Kidney capillary endothelial cell (primary cell): ENCODE data around the gene CELF2.

Experiments used
- DNase-seq: peaks from one replicate; pipeline ENCODE4 v3.0.0-alpha.2; 2018; ENCODE audit warnings: low spot score

CELF2 gene

GRCh38 chr10:11301571-11302111, 284.0 kb downstream of the CELF2 start:
- DNase-seq = no peak

- no peak for DNase-seq
These were observed 284.5 kb downstream of the CELF2 start for GRCh38 chr10:11302181-11302580.

GRCh38 chr10:11303361-11304170, 285.9 kb downstream of the CELF2 start:
- no peak for DNase-seq

GRCh38 chr10:11304906-11305585, 287.4 kb downstream of the CELF2 start:
- DNase-seq = no peak

- DNase-seq = no peak
These were observed 288.3 kb downstream of the CELF2 start for GRCh38 chr10:11305825-11306593.

GRCh38 chr10:11307004-11307403, 289.3 kb downstream of the CELF2 start:
- no peak for DNase-seq

- no peak for DNase-seq
These were observed 290.3 kb downstream of the CELF2 start for GRCh38 chr10:11307937-11308336.

- no peak for DNase-seq
These were observed 293.4 kb downstream of the CELF2 start for GRCh38 chr10:11311027-11311426.

GRCh38 chr10:11313463-11313862, 295.8 kb downstream of the CELF2 start:
- no peak for DNase-seq

- peak; percentile 5 for DNase-seq
These were observed 300.4 kb downstream of the CELF2 start for GRCh38 chr10:11317936-11318670.

GRCh38 chr10:11318826-11319598, 301.3 kb downstream of the CELF2 start:
- DNase-seq = no peak

GRCh38 chr10:11319990-11320602, 302.4 kb downstream of the CELF2 start:
- no peak for DNase-seq

- DNase-seq = no peak
These were observed 303.3 kb downstream of the CELF2 start for GRCh38 chr10:11320809-11321520.

GRCh38 chr10:11322698-11323097, 305.0 kb downstream of the CELF2 start:
- DNase-seq = no peak

GRCh38 chr10:11324761-11325321, 307.2 kb downstream of the CELF2 start:
- no peak for DNase-seq

GRCh38 chr10:11325817-11326216, 308.1 kb downstream of the CELF2 start:
- DNase-seq = no peak

GRCh38 chr10:11326241-11326640, 308.6 kb downstream of the CELF2 start:
- no peak for DNase-seq

- no peak for DNase-seq
These were observed 309.4 kb downstream of the CELF2 start for GRCh38 chr10:11326913-11327616.
